Kidney (tissue), 14 donors: Measurements from ENCODE around the gene ESRRB. TPM values are rescaled to one million over a fixed set of nuclear protein-coding genes. Genes with fewer than 3 reads are reported as not detected.

Source experiments
- DNase-seq, 5 donors: peaks; one replicate each; pipeline ENCODE4 v3.0.0-alpha.2; 2013 to 2020
- FAIRE-seq: peaks from 2 replicates; lab custom pipeline; 2012; peaks lifted over from hg19 to GRCh38; lab: Jason Lieb, UNC
- H3K27ac ChIP-seq, 2 donors: one replicate each; pipeline ENCODE4 v1.7.0; 2013; ENCODE audit warnings: low read depth in 2 of 2, low read length in 2 of 2, inconsistent platforms in 1 of 2
- H3K27me3 ChIP-seq: one replicate; pipeline ENCODE4 v1.7.1; 2013; ENCODE audit warnings: low read length, inconsistent platforms; ENCODE audit not compliant: control insufficient read depth, insufficient read depth
- H3K36me3 ChIP-seq, 3 donors: one replicate each; pipeline versions ENCODE4 v1.7.0 to v1.7.1; 2013; ENCODE audit warnings: low read length in 3 of 3, control low read depth in 1 of 3, inconsistent platforms in 1 of 3; ENCODE audit not compliant: insufficient read depth in 3 of 3, control insufficient read depth in 2 of 3
- H3K4me1 ChIP-seq, 3 donors: one replicate each; pipeline versions ENCODE4 v1.7.0 to v1.7.1; 2013; ENCODE audit warnings: low read length in 3 of 3, inconsistent platforms in 1 of 3, low read depth in 1 of 3; ENCODE audit not compliant: control insufficient read depth in 2 of 3, insufficient read depth in 2 of 3
- H3K4me3 ChIP-seq, 3 donors: one replicate each; pipeline versions ENCODE4 v1.7.0 to v1.8.1; 2013; ENCODE audit warnings: low read length in 3 of 3, control low read depth in 1 of 3, inconsistent platforms in 1 of 3
- H3K9ac ChIP-seq, 3 donors: one replicate each; pipeline versions ENCODE4 v1.7.0 to v1.7.1; 2013; ENCODE audit warnings: low read length in 3 of 3, control low read depth in 1 of 3, inconsistent platforms in 1 of 3
- H3K9me3 ChIP-seq, 3 donors: one replicate each; pipeline versions ENCODE4 v1.7.0 to v1.7.1; 2013; ENCODE audit warnings: low read length in 3 of 3, control low read depth in 1 of 3, inconsistent platforms in 1 of 3; ENCODE audit not compliant: control insufficient read depth in 2 of 3, insufficient read depth in 1 of 3
- CTCF ChIP-seq: IDR thresholded peaks from 3 replicates; pipeline ENCODE4 v1.5.1; 2012; ENCODE audit warnings: mild to moderate bottlenecking, moderate library complexity, borderline replicate concordance; ENCODE audit not compliant: insufficient read depth; ENCODE audit errors: extremely low read depth
- intact Hi-C: fragments of 100-400 bp; cut with DNase I; formaldehyde crosslinking; loops from one replicate; pipeline ENCODE4 v1.11.1; 2022
- polyA plus RNA-seq: library from polyadenylated mRNA; stranded (reverse); fragments of 350-450 nt; fragmentation: Illumina TruSeq; extraction: RNeasy Lipid Tissue Mini Kit (QIAGEN cat#74804); gene quantifications from one replicate; pipeline ENCODE4 v1.2.3, GENCODE V29; 2014; ENCODE audit warnings: low read depth, low replicate concordance; ENCODE audit not compliant: insufficient read depth
- total RNA-seq: library from RNA; stranded (reverse); fragmentation: NEBNext Ultra II Directional; extraction: Animal tissue kit (Norgen Biotek cat#: 25700); gene quantifications from one replicate; pipeline ENCODE4 v1.2.1, GENCODE V29; 2021
- donor health status: control.
- donor health status: control.
- donor health status: control.
- donor health status: control.
- donor health status: control.
- donor health status: DM: yes; HTN: yes; CAD: no.
- donor health status: Normal renal cell carcinoma (clear cell type).

The ESRRB gene
- total and polyA plus RNA-seq, 2 donors from 2014 or later: 3.9 to 19.1 TPM

- Histone ChIP-seq H3K36me3 (no peaks in the 10 kb centered on the region), H3K27ac (no peak overlapping the region), H3K9ac (no peak overlapping the region), H3K4me1 (no peaks in the 10 kb centered on the region), H3K4me3 (no peak overlapping the region), H3K9me3 (no peaks in the 10 kb centered on the region), H3K27me3 (no peaks in the 10 kb centered on the region)
- intact Hi-C loops: no loop called here
- no peak for TF ChIP-seq CTCF
- FAIRE-seq (no peak), DNase-seq (peak in 4 of 5 donors; percentile 68 to 87 (median 76))
These were observed 110.4 kb downstream of the ESRRB start for GRCh38 chr14:76486251-76486743.

GRCh38 chr14:76488551-76488950 lies 112.6 kb downstream of the ESRRB start:
- DNase-seq: no peak
- H3K9ac ChIP-seq: no peak overlapping the region
- no peak for FAIRE-seq
- H3K36me3 ChIP-seq: no peaks in the 10 kb centered on the region
- no peaks in the 10 kb centered on the region for H3K27me3 ChIP-seq
- intact Hi-C loops: no loop called here
- H3K4me1 ChIP-seq: no peaks in the 10 kb centered on the region
- H3K4me3 ChIP-seq: no peak overlapping the region
- H3K9me3 ChIP-seq: no peaks in the 10 kb centered on the region
- TF ChIP-seq CTCF: no peak
- no peak overlapping the region for H3K27ac ChIP-seq

GRCh38 chr14:76489667-76490066 lies 113.7 kb downstream of the ESRRB start:
- no peak overlapping the region for H3K4me3 ChIP-seq
- DNase-seq (no peak), FAIRE-seq (no peak)
- no peaks in the 10 kb centered on the region for H3K27me3 ChIP-seq
- no peak overlapping the region for H3K27ac ChIP-seq
- no peaks in the 10 kb centered on the region for H3K4me1 ChIP-seq
- no peak overlapping the region for H3K9ac ChIP-seq
- intact Hi-C loops: no loop called here
- TF ChIP-seq CTCF: no peak
- no peaks in the 10 kb centered on the region for H3K9me3 ChIP-seq
- no peaks in the 10 kb centered on the region for H3K36me3 ChIP-seq

- Histone ChIP-seq H3K9me3 (no peaks in the 10 kb centered on the region), H3K9ac (no peak overlapping the region), H3K4me1 (no peaks in the 10 kb centered on the region), H3K4me3 (no peak overlapping the region), H3K27me3 (no peaks in the 10 kb centered on the region), H3K36me3 (no peaks in the 10 kb centered on the region), H3K27ac (no peak overlapping the region)
- no peak for FAIRE-seq
- intact Hi-C loops: no loop called here
- no peak for DNase-seq
- TF ChIP-seq CTCF: no peak
These were observed 114.2 kb downstream of the ESRRB start for GRCh38 chr14:76490111-76490510.
